Stimulated activated CD4-positive, alpha-beta T cell treated with anti-CD3 and anti-CD28 coated beads, Interleukin-4, amount 100 ng/mL, for 1 hour (primary cell): ENCODE data around the gene TPPP.

ENCODE experiments used
- DNase-seq: peaks from one replicate; pipeline ENCODE4 v3.0.0-alpha.2; 2020

TPPP gene

DNA sequence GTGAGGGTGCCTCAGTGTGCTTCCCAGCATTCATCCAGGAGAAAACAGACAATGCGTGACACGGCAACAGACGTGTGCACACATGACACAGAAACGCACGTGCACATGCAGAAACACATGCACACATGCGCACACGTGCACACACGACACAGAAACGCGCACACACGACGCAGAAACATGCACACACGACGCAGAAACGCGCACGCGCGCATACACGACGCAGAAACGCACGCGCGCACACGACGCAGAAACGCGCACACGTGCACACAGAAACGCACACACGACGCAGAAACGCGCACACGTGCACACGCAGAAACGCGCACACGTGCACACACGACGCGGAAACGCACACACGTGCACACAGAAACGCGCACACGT, 16.5 kb downstream of the TPPP start:
- no peak for DNase-seq

DNA sequence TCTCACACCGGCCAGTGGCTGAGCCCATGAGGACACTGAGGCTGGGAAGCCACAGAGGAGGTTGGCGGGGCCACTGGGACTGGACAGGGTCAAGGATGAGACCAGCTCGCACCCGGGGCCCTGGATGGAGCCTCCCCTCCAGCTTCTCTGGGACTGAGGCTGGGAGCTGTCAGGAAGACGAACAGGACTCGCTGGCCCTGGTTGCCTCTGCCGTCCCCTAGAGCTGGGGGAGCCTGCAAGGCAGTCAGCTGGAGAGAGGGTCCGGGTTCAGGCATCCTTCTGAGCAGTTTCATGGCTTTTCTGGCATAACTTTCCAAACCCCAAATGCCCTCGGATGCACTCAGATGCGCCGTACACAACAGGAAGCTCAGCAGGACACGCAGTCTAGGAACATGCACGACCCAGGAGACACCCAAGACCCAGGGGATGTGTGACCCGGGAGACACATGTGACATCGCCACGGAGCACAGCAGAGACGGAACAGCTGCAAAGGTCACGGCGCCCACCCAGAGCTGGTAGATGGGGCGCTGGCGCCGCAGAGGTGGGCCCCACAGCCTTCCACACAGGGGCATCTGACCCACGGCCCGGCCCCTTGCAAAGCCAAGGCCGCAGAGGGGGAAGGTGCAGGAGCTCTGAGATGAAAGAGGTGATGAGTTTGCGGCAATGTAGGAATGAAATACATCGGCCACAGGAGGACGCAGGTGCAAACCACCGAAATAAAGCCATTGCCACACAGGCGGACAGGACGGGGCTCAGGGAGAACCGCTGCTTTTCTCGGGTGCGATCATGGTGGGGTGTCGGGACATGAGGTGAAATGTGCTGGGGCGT, 17.1 kb downstream of the TPPP start:
- no peak for DNase-seq

DNA sequence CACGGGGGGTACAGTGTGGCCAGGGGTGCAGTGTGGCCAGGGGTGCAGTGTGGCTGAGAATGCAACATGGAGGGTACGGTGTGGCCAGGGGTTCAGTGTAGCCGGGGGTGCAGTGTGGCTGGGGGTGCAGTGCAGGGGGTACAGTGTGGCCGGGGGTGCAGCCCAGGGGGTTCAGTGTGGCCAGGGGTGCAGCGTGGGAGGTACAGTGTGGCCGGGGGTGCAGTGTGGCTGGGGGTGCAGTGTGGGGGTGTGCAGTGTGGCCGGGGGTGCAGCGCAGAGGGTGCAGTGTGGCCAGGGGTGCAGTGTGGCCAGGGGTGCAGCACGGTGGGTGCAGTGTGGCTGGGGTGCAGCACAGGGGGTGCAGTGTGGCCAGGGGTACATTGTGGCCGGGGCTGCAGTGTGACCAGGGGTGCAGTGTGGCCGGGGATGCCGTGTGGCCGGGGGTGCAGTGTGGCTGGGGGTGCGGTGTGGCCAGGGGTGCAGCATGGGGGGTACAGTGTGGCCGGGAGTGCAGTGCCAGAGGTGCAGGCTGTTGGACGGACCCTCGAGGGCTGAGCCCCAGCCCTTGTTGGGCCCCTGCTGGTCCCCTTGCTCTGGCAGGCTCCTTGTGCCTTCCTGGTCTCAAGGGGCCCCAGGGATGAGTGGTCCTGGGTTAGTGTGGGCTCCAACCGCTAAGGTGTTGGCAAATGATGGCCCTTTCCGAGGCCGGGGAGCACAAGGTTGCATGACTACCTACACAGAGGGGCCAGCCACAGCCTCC, 17.9 kb downstream of the TPPP start:
- DNase-seq, result no peak

DNA sequence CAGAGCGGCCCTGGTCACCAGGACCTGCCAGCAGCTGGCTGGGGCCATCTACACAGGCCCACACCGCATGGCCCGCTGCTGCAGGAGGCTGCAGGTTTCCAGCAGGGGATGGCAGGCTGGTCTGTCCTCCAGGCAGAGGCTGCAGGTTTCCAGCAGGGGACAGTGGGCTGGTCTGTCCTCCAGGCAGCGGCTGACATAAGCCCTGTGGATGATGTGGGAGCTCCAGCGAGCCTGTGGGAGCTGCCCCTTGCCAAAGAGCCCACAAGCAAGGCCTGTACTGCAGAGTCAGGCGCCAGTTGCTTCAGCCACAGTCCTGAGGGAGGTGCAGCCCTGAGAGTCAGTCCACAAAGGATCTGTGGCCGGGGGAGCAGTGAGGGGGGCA, 18.5 kb downstream of the TPPP start:
- no peak for DNase-seq

DNA sequence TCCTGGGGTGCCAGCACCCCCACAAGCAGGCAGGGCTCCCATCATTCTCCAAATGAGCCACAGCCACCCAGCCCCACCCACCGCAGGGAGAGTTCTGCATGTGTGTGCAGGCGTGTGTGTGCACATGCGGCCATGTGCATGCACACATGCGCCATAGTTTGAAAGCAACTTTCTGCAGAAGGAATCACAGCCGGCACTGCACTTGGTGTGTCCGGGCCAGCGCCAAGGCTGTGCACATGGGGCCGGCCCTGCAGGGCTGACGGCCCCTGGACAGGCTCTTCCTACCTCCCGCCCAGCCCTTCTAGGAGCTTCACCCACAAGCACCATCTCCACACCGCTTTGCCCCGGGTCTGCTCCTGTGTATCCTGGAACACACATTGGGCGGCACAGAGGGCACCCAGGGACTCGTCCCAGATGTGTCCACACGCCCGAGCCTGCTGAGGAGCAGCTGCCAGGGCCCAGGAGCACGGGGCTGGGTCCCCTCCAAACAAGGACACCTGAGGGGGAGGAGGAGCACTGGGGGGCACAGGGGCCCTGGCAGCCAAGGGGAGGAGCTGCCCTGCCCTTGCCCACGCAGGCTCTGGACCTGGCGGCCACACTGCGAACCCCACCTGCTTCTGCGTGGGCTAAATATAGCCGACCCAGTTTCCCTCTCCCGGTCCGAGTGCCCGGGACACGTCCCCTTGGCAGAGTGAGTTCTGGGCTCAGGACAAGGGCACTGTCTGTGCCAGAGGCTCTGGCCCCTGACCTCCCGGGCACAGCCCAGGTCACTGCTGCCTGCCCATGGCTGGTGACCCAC, 19.1 kb downstream of the TPPP start:
- no peak for DNase-seq

DNA sequence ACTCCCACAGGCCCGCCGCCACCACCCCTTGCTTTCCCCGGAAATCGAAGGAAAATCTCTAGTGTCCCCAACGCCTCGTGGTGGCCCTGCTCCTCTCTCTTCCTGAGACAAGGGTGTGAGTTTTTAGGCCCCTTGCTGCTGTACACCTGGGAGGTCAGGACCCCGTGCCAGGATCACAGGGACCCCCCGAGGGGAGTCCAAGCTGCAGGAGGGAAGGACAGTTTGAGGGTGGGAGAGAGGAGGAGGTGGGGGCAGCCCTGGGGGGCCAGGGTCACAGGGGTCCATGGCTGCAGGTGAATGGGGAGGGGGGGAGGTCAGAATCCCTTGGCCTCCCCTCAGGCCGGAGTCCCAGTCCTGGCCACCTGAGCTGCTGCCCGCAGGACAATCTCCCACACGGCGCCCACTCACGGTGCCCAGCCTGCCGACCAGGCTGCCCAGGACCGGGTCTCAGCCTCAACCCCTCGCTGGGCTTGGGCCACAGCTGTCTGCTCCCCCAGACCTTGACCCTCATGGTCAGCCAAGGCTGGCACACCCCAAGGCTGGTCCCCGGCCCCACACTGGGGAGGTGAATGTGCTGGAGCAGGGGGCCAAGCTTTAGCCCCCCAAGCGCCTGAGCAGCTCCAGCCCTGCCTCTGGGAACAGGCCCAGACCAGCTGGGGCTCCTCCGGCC, 19.9 kb downstream of the TPPP start:
- DNase-seq, result no peak

DNA sequence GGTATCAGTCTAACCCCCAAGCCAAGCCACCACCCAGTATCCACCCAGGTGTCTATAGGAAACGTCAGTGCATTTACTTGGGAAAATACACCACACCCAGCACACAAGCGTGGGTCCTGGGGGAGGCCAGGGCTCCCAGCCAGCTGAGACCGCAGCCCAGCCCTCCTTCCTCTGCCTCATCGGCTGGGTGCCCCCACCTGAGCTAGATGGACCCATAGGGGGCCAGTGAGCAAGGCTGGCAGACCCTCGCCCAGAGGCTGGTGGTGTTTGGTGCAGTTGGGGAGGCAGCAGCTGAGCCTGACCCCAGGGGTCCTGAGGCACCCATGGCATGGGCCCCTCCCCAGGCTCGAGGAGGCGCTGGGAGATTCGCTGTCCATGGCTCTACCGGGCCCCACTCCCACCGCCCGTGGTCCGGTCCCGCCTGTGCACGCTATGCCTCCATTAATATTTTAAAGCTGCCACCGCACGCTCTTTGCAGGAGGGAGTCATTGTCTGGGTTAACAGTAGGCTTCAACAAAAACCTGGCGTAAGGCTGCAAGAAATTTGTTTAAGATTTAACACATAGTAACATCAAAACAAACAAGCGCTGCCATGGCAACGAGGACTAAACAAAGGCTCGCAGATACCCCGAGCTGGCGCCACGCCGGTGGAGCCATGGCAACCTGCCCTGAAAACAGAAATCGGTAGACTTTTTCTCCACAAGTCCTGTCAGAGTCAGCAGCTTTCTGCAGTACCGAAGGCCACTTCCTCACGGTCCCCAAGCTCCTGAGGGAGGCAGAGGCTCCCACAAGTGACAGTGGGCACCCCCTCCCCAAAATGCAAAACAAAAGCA, 20.6 kb downstream of the TPPP start:
- peak; percentile 38 for DNase-seq

DNA sequence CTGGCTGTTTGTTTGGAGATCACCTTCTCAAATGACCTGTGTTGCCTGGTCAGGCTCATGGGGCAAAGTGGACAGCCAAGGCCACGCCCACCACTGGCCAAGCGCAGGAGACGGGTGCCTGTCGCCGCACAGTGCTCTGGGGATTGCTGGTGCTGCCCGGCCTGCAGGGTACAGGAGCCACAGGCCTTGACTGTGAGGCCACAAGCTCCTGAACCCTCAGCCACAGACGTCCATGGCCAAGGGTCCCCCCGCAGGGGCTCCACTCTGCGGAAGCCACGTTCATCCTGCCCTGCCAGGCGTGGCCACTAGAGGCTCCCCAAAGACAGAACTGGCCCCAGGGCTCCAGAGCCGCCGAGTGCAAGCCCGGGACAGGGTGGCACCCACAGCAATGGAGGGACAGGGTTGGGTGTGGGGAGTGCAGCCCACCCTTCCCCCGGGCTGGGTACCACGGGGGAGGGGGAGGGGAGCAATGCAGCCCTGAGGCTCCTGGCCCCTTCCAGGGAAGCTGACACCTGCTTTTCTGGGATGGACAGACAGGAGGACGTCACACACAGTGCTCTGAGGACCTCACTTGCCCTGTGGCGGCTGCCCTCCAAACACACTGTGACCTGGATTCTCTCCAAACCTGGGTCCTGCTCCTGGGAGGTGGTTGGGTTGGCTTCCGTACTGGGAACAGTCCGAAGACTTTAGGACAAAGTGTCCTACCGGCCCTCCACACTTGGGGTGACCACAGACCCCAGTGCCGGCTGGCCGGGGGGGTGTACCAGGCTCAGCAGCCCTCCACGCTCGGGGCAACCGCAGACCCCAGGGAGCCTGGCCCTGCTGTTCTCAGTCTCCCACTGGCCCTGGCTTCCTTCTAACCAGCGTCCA, 21.5 kb downstream of the TPPP start:
- DNase-seq, result peak; percentile 71

DNA sequence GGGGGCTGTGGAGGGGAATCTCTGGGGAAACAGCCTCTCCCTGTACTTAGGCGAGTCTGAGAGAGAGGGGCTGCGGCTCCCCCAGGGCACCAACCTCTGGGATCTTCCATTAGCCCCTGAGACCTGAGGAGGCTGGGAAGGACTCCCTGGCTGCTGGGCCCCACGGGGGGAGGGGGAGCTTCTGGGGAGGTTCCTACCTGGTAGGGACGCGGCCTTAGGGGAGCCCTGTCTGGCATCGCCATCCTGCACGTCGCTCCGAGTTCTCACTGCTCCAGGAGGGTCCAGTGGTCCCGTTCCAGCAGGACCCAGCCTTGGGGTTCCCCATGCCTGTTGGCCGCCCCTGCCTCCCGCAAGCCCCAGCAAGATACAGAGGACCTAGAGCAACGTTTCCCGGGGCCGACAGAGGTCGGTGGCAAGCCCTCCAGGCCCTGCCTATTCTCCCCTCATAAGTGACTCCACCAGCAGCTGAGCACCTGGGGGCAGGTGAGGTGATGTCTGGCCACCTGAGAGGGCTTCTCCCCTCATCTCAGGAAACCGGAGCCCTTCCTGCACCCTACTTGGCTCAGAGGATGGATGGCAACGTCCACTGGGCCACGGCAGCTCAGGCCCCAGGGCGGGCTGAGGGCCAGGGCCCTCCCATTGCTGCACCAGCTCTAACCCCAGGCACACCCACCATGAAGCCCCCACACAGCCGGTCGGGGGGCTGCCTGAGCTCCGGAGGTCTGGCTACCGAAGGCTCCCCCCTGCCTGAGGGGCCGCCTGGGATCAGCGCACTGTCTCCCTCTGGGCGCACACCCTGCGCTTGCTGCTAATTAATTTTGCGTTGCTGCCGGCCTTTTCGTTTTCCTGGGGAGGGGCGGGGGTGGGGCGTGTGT, 22.5 kb downstream of the TPPP start:
- no peak for DNase-seq

DNA sequence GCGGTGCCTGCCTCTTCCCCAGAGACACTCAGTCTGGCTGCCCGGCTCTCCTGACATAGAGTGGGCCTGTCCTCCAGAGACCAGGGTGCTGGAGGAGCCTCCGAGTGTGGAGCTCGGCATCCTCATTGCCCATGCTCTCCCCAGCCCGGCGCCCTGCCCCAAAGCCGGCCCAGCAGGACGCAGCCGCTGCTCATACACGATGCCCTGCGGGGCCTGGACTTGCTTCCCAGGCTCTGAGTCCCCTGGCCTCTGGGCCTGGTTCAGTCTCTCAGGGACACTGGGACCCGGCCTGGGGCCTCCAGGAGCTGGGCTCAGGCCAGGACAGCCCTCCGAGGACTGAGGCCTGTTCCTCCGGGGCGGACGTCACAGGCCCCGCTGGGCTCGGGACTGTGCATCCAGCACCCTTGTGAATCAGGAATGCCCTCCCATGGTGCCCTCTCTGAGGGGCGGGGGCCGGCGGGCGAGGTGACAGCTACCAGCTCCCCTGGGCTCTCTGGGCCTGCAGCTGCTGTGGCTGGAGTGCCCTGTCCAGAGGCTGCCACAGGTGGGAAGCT, 23.2 kb downstream of the TPPP start:
- DNase-seq, result no peak

DNA sequence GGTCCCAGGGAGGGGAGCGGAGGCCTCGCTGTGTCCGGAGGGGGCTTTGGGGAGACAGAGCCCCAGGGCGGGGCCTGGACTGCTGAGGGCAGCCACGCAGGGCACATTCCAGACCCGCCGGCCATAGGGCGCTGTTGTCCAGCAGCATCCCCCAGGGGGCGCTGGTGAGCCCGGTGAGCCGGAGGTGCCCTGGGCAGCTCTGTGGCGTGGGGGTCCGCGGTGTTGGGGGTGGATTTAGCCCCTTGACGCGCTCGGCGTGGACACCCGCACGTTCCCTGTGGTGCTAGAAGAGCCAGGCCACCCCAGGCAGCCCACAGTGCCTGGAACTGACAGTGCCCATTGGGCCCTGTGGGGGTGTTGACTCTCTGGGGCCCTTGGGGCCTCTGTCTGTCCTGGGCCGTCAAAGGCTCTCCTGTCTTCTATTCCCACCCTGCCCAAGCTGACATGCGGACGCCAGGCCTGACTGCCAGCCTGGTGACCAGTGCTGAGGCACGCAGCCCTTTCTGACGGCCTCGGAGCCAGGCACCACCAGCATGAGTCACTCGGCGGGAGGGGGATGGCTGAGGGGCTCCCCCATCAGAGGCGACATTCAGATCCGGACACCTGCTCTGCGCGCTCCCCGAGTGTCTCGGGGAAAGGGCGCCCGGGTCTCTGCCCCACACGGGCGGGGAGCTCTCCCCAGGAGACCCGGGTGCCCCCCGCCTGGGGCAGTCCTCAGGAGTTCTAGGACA, 23.9 kb downstream of the TPPP start:
- peak; percentile 57 for DNase-seq

DNA sequence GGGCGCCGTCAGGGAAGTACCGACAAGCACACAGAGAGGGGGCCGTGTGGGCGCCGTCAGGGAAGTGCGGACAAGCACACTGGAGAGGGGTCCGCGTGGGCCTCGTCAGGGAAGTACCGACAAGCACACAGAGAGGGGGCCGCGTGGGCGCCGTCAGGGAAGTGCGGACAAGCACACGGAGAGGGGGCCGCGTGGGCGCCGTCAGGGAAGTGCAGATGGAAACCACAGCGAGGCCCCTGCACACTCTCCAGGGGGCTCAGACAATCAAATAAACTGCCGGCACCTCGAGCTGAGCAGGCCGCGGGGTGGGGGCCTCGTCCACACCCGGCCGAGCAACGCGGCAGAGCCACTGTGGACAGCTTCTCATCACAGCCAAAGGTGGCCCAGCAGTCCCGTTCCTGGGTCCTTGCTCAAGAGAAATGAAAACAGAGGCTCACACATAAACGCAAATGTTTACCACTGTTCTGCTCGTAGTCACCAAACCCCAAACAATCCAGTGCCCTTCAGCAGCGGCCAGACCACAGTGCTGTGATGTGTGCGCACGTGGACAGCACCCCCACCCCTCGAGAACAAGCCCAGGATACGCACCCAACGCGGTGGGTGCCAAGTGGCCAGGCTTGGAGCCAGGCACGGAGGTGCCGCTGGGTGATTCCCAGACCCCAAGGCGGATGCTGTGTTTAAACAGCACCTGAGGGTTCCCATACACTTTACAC, 24.7 kb downstream of the TPPP start:
- no peak for DNase-seq

DNA sequence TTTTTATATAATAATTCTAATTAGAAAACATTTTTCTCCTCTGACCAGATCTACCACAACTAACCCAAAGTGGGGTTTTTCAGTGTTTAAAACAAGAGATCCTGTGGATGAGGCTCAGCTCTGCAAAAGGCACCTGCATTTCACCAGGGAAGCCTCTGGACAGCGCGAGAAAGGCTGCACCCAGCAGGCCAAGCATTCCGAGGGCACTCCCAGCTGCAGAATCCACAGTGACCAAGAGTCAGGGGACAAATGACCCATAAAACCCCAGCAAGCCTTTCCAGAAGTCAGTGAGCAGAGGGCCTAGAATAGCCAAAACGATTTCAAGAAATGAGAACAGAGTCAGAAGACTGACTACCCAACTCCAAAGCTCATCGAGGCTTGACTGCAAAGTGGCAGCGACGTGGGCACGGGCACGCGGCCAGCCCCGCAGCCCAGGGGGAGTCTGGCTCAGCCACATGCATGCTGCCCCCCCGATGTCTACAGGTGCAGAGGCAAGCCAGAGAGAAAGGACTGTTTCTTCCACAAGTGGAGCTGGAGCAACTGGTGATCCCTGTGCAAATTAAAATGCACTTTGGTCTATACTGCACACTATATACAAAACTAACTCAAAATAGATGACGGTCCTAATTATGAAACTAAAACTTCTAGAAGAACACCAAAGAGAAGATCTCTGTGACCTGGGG, 26.2 kb downstream of the TPPP start:
- DNase-seq, result no peak

DNA sequence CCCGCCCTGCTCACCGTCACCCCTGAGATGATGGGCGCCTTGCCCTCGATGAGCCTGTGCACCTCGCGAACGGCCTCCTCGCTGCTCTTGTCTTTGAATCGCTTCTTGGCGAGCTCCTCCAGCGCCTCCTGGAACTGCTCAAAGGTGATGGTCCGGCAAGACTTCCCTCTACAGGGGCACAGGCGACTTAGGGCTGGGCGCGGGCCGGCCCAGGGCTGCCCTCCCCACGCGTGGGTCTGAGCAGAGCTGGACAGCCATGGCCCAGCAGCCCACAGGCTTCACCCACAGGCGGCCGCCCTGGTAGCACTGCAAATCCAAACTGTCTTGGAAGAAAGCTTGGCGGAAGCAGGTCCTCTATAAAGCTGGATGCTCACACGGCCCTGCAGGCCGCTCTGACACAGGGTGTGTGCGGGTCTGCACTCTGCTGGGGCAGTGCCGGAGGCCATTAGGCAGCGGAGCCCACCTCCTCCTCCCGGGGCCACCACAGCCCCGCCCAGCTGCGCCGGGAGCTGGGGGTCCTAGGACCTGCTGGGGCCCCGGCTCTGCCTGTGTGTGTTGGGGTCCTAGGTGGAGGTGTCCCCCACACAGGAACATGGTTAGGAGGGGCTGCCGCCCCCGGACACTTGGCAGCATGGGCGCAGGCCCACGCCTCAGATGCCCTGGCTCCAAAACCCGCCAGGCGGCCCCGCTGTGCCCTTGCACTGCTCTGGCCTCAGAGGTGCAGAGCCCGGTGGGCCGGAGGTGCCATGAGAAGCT, 27.0 kb downstream of the TPPP start:
- no peak for DNase-seq

DNA sequence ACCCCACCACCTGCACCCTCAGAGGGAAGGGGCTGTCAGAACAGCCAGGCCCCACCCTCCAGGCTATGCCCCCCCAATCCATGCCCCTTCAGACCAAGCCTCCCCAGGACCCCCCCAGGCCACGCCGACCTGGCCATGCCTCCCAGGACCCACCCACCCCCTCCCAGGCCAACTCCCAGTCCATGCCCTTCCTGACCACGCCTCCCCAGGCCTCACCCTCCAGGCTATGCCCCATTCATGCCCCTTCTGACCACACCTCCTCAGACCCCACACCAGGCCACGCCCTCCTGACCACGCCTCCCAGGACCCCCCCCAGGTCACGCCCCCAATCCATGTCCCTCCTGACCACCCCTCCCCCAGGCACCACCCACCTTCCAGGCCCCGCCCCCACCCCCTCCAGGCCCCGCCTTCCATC, 27.6 kb downstream of the TPPP start:
- DNase-seq, result no peak

DNA sequence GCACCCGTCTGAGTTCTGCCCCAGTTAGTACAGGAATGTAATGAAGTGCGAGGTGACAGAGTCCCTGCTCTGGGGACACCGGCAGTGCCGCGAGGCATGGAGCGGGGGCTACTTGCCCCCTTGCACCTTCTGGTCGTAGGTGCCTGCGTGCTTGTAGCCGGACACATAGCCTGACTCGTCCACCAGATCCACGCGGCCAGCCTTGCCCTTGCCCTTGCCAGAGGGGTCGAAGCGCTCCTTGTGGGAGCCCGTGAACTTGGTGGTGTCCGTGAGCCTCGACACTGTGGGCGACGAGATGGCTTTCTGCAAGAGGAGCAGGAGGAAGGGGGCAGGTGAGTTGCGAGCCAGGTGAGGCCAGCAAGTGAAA, 28.2 kb downstream of the TPPP start:
- no peak for DNase-seq
